K562 (cell line): ENCODE measurements around the gene LIX1. TPM values are rescaled to one million over a fixed set of nuclear protein-coding genes. Genes with fewer than 3 reads are reported as not detected.

Experiments
- JUND ChIP-seq, 2 experiments: IDR thresholded peaks; 2 replicates in 1 of 2; 3 replicates in 1 of 2; pipeline ENCODE4 v1.6.1; 2011; ENCODE audit warnings: borderline replicate concordance in 2 of 2, low read depth in 2 of 2, low read length in 2 of 2, improper control_type of control experiment in 1 of 2, missing biosample characterization in 1 of 2, missing genetic modification characterization in 1 of 2, missing genetic modification reagents in 1 of 2
- KLF6 ChIP-seq: fragments of 250-450 bp; sonication (Bioruptor Pico); IDR thresholded peaks from 2 replicates; pipeline ENCODE4 v1.4.0; 2020; ENCODE audit warnings: mild to moderate bottlenecking, moderate library complexity, borderline replicate concordance
- MEIS2 ChIP-seq: fragments of 450-650 bp; IDR thresholded peaks from 2 replicates; pipeline ENCODE4 v1.6.1; 2014; ENCODE audit warnings: mild to moderate bottlenecking; ENCODE audit not compliant: partially characterized antibody
- MTF1 ChIP-seq: fragments of 250-450 bp; sonication (Bioruptor Pico); IDR thresholded peaks from 2 replicates; pipeline ENCODE4 v1.9.0; 2021; ENCODE audit warnings: moderate library complexity, mild to moderate bottlenecking, inconsistent platforms, borderline replicate concordance
- ZSCAN32 ChIP-seq: fragments of 450-650 bp; formaldehyde crosslinking; IDR thresholded peaks from 2 replicates; pipeline ENCODE4 v1.4.0; 2020; ENCODE audit warnings: mild to moderate bottlenecking, moderate library complexity
- polyA plus RNA-seq, 8 experiments: library from polyadenylated mRNA; depleted of rRNA in 4 of 8; stranded (reverse) in 5 of 8; unstranded in 3 of 8; fragments of >200 nt; fragmentation: Nextera tagmentation in 2 of 8; fragmentation: Illumina TruSeq in 1 of 8; extraction: Ambion mirVana in 2 of 8; extraction: Trizol in 1 of 8; gene quantifications; 2 replicates each; pipeline versions ENCODE4 v1.2.1 to v1.2.3, GENCODE V29; 2011 to 2014; ENCODE audit warnings: inconsistent platforms in 1 of 8, missing spikeins in 1 of 8
- total RNA-seq, 7 experiments: library from RNA; depleted of rRNA in 6 of 7; stranded (reverse); fragments of >200 nt in 6 of 7; fragmentation: Illumina TruSeq in 2 of 7; extraction: Trizol in 2 of 7; gene quantifications; 2 replicates each; pipeline versions ENCODE4 v1.2.1 to v1.2.3, GENCODE V29; 2011 to 2021; ENCODE audit warnings: low replicate concordance in 1 of 7
- TF ChIP-seq, protein P1 (sequence below): fragments of 450-650 bp; IDR thresholded peaks from 2 replicates; pipeline ENCODE4 v1.6.1; 2016; ENCODE audit warnings: borderline replicate concordance
- TF ChIP-seq, protein P2 (sequence below): fragments of 450-650 bp; IDR thresholded peaks from 2 replicates; pipeline ENCODE4 v1.6.1; 2016; ENCODE audit warnings: missing biosample characterization, missing genetic modification characterization
- TF ChIP-seq, protein P3 (sequence below): fragments of 450-650 bp; IDR thresholded peaks from 2 replicates; pipeline ENCODE4 v1.6.1; 2016

LIX1 gene
- total and polyA plus RNA-seq, 9 of the 15 experiments (the other 6 are each of a cell fraction or from before 2014, with no cell fraction given), result 0.01 to 0.18 TPM; not detected in 7

DNA sequence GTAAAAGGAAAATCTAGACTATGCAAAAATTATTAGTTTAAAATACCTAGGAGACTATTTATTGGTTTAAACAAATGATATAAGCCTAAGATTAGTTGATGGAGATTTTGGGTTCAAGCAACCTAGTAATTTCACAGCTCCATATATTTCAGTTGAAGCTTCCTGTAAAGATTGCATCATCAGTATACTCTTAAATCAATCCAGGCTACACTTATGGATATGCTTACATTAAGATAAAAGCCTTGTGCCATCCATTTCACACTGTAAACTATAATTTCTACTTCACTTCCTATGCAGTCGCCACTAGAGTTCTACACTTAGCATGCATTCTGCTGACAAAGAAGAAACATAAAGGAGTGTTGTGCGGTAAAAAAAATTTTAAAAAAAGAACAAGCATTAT is 7.3 kb upstream of the LIX1 start (continued):
- peak; percentile 85 for TF ChIP-seq MEIS2
- no peak for TF ChIP-seq KLF6
- no peak for TF ChIP-seq MTF1 (CRISPR knock-in tag)
- peak; percentile 40; the same call in 1 of the 2 replicates for TF ChIP-seq JUND (IDR thresholded peaks at IDR 0.05; ENCODE audit: borderline replicate concordance, low read depth, low read length)
- no peak for TF ChIP-seq JUND (tag; IDR thresholded peaks at IDR 0.05; ENCODE audit: borderline replicate concordance, low read depth, low read length)
- TF ChIP-seq ZSCAN32 (CRISPR knock-in tag), result 0 out of 2 replicates have a peak, but pooled peaks have one; percentile 26
- TF ChIP-seq, protein P1, sequence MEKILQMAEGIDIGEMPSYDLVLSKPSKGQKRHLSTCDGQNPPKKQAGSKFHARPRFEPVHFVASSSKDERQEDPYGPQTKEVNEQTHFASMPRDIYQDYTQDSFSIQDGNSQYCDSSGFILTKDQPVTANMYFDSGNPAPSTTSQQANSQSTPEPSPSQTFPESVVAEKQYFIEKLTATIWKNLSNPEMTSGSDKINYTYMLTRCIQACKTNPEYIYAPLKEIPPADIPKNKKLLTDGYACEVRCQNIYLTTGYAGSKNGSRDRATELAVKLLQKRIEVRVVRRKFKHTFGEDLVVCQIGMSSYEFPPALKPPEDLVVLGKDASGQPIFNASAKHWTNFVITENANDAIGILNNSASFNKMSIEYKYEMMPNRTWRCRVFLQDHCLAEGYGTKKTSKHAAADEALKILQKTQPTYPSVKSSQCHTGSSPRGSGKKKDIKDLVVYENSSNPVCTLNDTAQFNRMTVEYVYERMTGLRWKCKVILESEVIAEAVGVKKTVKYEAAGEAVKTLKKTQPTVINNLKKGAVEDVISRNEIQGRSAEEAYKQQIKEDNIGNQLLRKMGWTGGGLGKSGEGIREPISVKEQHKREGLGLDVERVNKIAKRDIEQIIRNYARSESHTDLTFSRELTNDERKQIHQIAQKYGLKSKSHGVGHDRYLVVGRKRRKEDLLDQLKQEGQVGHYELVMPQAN, result no peak
- TF ChIP-seq, protein P2, sequence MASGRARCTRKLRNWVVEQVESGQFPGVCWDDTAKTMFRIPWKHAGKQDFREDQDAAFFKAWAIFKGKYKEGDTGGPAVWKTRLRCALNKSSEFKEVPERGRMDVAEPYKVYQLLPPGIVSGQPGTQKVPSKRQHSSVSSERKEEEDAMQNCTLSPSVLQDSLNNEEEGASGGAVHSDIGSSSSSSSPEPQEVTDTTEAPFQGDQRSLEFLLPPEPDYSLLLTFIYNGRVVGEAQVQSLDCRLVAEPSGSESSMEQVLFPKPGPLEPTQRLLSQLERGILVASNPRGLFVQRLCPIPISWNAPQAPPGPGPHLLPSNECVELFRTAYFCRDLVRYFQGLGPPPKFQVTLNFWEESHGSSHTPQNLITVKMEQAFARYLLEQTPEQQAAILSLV (tag), result 0 out of 2 replicates have a peak, but pooled peaks have one; percentile 26
- TF ChIP-seq, protein P3, sequence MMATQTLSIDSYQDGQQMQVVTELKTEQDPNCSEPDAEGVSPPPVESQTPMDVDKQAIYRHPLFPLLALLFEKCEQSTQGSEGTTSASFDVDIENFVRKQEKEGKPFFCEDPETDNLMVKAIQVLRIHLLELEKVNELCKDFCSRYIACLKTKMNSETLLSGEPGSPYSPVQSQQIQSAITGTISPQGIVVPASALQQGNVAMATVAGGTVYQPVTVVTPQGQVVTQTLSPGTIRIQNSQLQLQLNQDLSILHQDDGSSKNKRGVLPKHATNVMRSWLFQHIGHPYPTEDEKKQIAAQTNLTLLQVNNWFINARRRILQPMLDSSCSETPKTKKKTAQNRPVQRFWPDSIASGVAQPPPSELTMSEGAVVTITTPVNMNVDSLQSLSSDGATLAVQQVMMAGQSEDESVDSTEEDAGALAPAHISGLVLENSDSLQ, result peak; percentile 32; the same call in 1 of the 2 replicates
